A549 (cell line): ENCODE results near the gene TRIAP1. TPM values are rescaled to one million over a fixed set of nuclear protein-coding genes. Genes with fewer than 3 reads are reported as not detected.

ENCODE experiments used
- ATAC-seq, 2 experiments: fragments of 200-7000 bp in 1 of 2; fragments of >200 bp in 1 of 2; cut with Nextera tagmentation in 1 of 2; cut with Tn5 transposase in 1 of 2; 3 replicates each; pipeline versions ENCODE4 v1.8.0 to v1.9.1; 2018 to 2020; ENCODE audit warnings: mild to moderate bottlenecking in 1 of 2, moderate library complexity in 1 of 2
- CTCF ChIA-PET: fragments of 300-600 bp; sonication (Branson Sonifier 250); formaldehyde crosslinking; extraction: SDS; loops from one replicate; lab custom pipeline; 2021; ENCODE audit warnings: antibody characterized with exemption, inconsistent platforms; lab: Yijun Ruan, JAX
- POLR2A ChIA-PET: fragments of 350-600 bp; formaldehyde crosslinking; extraction: SDS; loops from one replicate; lab custom pipeline; 2021; ENCODE audit warnings: antibody characterized with exemption, inconsistent platforms; lab: Yijun Ruan, JAX
- DNase-seq, 2 experiments: peaks; one replicate each; pipeline versions ENCODE4 v3.0.0 to v3.0.0-alpha.2; 2011 to 2016; ENCODE audit warnings: low read depth in 1 of 2, low spot score in 1 of 2
- FAIRE-seq: peaks from 2 replicates; lab custom pipeline; 2011; peaks lifted over from hg19 to GRCh38; lab: Jason Lieb, UNC
- H3K27ac ChIP-seq, 2 experiments: fragments of >200 bp; sonication (Bioruptor Twin); formaldehyde crosslinking; 3 replicates each; pipeline ENCODE4 v1.5.1; 2016 to 2017
- H3K4me1 ChIP-seq: fragments of >200 bp; sonication (Bioruptor Twin); formaldehyde crosslinking; 3 replicates; pipeline ENCODE4 v1.6.1; 2016
- H3K4me2 ChIP-seq: fragments of >200 bp; sonication (Bioruptor Twin); formaldehyde crosslinking; 3 replicates; pipeline ENCODE4 v1.6.1; 2016
- H3K4me3 ChIP-seq: fragments of >200 bp; sonication (Bioruptor Twin); formaldehyde crosslinking; 3 replicates; pipeline ENCODE4 v1.5.1; 2016
- H3K9me3 ChIP-seq: fragments of >200 bp; sonication (Bioruptor Twin); formaldehyde crosslinking; 3 replicates; pipeline ENCODE4 v1.6.1; 2016
- CHD2 ChIP-seq: fragments of 150-350 bp; IDR thresholded peaks from 2 replicates; pipeline ENCODE4 v1.6.1; 2014; ENCODE audit warnings: low read length; ENCODE audit not compliant: partially characterized antibody
- CHD4 ChIP-seq: fragments of 200-600 bp; sonication (generic); IDR thresholded peaks from 2 replicates; pipeline ENCODE4 v1.6.1; 2016; ENCODE audit warnings: antibody characterized with exemption, mild to moderate bottlenecking, borderline replicate concordance
- CTCF ChIP-seq: fragments of >200 bp; sonication (Bioruptor Twin); formaldehyde crosslinking; IDR thresholded peaks from 3 replicates; pipeline ENCODE4 v1.5.1; 2016
- EHMT2 ChIP-seq: fragments of 200-600 bp; sonication (generic); IDR thresholded peaks from 2 replicates; pipeline ENCODE4 v1.6.1; 2016; ENCODE audit warnings: antibody characterized with exemption, low read depth, mild to moderate bottlenecking, moderate library complexity
- FOSB ChIP-seq: fragments of 250-450 bp; sonication (Bioruptor Pico); IDR thresholded peaks from 2 replicates; pipeline ENCODE4 v1.5.0; 2020; ENCODE audit warnings: mild to moderate bottlenecking, moderate library complexity
- GATA3 ChIP-seq: IDR thresholded peaks from 2 replicates; pipeline ENCODE4 v1.6.1; 2012; ENCODE audit warnings: borderline replicate concordance
- HOXB13 ChIP-seq: fragments of 250-450 bp; sonication (Bioruptor Pico); IDR thresholded peaks from 2 replicates; pipeline ENCODE4 v1.5.0; 2020; ENCODE audit warnings: low read depth, mild to moderate bottlenecking, moderate library complexity
- KDM5A ChIP-seq: fragments of 200-600 bp; sonication (generic); IDR thresholded peaks from 2 replicates; pipeline ENCODE4 v1.6.1; 2016; ENCODE audit warnings: antibody characterized with exemption, mild to moderate bottlenecking
- MAFK ChIP-seq: fragments of 450-650 bp; IDR thresholded peaks from 2 replicates; pipeline ENCODE4 v1.6.1; 2014; ENCODE audit not compliant: partially characterized antibody
- NR3C1 ChIP-seq: fragments of >200 bp; sonication (Bioruptor Twin); formaldehyde crosslinking; IDR thresholded peaks from 3 replicates; pipeline ENCODE4 v1.6.1; 2017
- PHF8 ChIP-seq: fragments of 200-600 bp; sonication (generic); IDR thresholded peaks from 2 replicates; pipeline ENCODE4 v1.6.1; 2016; ENCODE audit warnings: low read depth, mild to moderate bottlenecking, antibody characterized with exemption, moderate library complexity, borderline replicate concordance
- SREBF2 ChIP-seq: fragments of 450-650 bp; IDR thresholded peaks from 2 replicates; pipeline ENCODE4 v1.6.1; 2014; ENCODE audit warnings: mild to moderate bottlenecking, moderate library complexity
- USF2 ChIP-seq: fragments of 450-650 bp; IDR thresholded peaks from 2 replicates; pipeline ENCODE4 v1.6.1; 2014; ENCODE audit warnings: antibody characterized with exemption
- ZFP36 ChIP-seq: fragments of 450-650 bp; IDR thresholded peaks from 2 replicates; pipeline ENCODE4 v1.6.1; 2014; ENCODE audit warnings: borderline replicate concordance; ENCODE audit not compliant: partially characterized antibody
- ZNF302 ChIP-seq: fragments of 250-450 bp; sonication (Bioruptor Pico); IDR thresholded peaks from 2 replicates; pipeline ENCODE4 v1.9.0; 2021; ENCODE audit warnings: inconsistent platforms, mild to moderate bottlenecking, moderate library complexity
- ZSCAN20 ChIP-seq: fragments of 250-450 bp; sonication (Bioruptor Pico); IDR thresholded peaks from 2 replicates; pipeline ENCODE4 v1.8.0; 2022; ENCODE audit warnings: mild to moderate bottlenecking, moderate library complexity
- WGBS: methylation state at CpG from one replicate; pipeline ENCODE4 v1.1.6; 2017; ENCODE audit errors: missing lambda C conversion rate; 5-methylcytosine and 5-hydroxymethylcytosine counted together
- polyA plus RNA-seq, 4 experiments: library from polyadenylated mRNA; depleted of rRNA in 3 of 4; stranded (reverse); fragments of >200 nt; fragmentation: RNase III in 1 of 4; extraction: RNeasy Plus Mini Kit Qiagen cat#74134 plus additional on column Dnase treatment in 1 of 4; gene quantifications; 2 replicates in 3 of 4; 3 replicates in 1 of 4; pipeline ENCODE4 v1.2.3, GENCODE V29; 2011 to 2017
- TF ChIP-seq, protein P1 (sequence below): fragments of 250-450 bp; sonication (Bioruptor Pico); IDR thresholded peaks from 2 replicates; pipeline ENCODE4 v1.5.0; 2021; ENCODE audit warnings: mild to moderate bottlenecking, moderate library complexity, borderline replicate concordance
- TF ChIP-seq, protein P2 (sequence below): IDR thresholded peaks from 2 replicates; pipeline ENCODE4 v1.6.1; 2012; ENCODE audit warnings: low read depth, borderline replicate concordance

The TRIAP1 gene
- polyA plus RNA-seq, 2 of the 4 experiments (the other 2 are of a cell fraction): 70.9 to 114 TPM

- ChIA-PET POLR2A (no interaction called here), CTCF (no interaction called here)
- Histone ChIP-seq H3K9me3 (no peaks in the 10 kb centered on the region), H3K4me2 (no peak overlapping the region), H3K27ac (no peak overlapping the region), H3K4me3 (no peak overlapping the region), H3K4me1 (no peaks in the 10 kb centered on the region)
- no peak for FAIRE-seq
- no peak for TF ChIP-seq MAFK
- TF ChIP-seq EHMT2: no peak
- no peak for TF ChIP-seq PHF8
- TF ChIP-seq ZNF302 (CRISPR knock-in tag): no peak
- TF ChIP-seq FOSB (CRISPR knock-in tag): no peak
- no peak for TF ChIP-seq CHD4
- no peak for TF ChIP-seq CHD2
- ATAC-seq: no peak
- WGBS: 88% methylated on average over 3 of the region's 3 CpGs
- no peak for DNase-seq
Measured at GRCh38 chr12:120406069-120406468, 40.1 kb downstream of the TRIAP1 start.

- no peak overlapping the region for H3K4me2 ChIP-seq
- FAIRE-seq (no peak), DNase-seq (peak in 1 of 2 experiments; percentile 36), ATAC-seq (peak; percentile 26 to 55; a peak in 3 of 6 replicates)
- H3K27ac ChIP-seq: no peak overlapping the region
- 35% methylated on average over 1 of the region's 1 CpG for WGBS
- no peak overlapping the region for H3K4me3 ChIP-seq
- CTCF ChIA-PET: interaction anchor here (1.0 to 2.6 kb wide), 5 partner anchors 11 to 49 kb away, joined by 3 to 11 read pairs (median 3); no protein-coding TSS in a partner anchor
- H3K9me3 ChIP-seq: no peaks in the 10 kb centered on the region
- POLR2A ChIA-PET: no interaction called here
- TF ChIP-seq CTCF (no peak), USF2 (peak; percentile 43; the same call in 1 of the 2 replicates)
- H3K4me1 ChIP-seq: no peaks in the 10 kb centered on the region
Measured at GRCh38 chr12:120404271-120404670, 41.9 kb downstream of the TRIAP1 start.

GRCh38 chr12:120403869-120404268 lies 42.3 kb downstream of the TRIAP1 start:
- H3K4me2 ChIP-seq: no peak overlapping the region
- 65% methylated on average over 3 of the region's 3 CpGs for WGBS
- H3K27ac ChIP-seq: no peak overlapping the region
- CTCF ChIA-PET: interaction anchor here (1.0 to 2.6 kb wide), 5 partner anchors 10 to 48 kb away, joined by 3 to 11 read pairs (median 3); no protein-coding TSS in a partner anchor
- H3K4me3 ChIP-seq: no peak overlapping the region
- ATAC-seq (no peak), DNase-seq (no peak)
- no peaks in the 10 kb centered on the region for H3K9me3 ChIP-seq
- no peaks in the 10 kb centered on the region for H3K4me1 ChIP-seq
- TF ChIP-seq HOXB13 (CRISPR knock-in tag) (no peak), NR3C1 (no peak), SREBF2 (no peak), ZSCAN20 (no peak), USF2 (no peak), KDM5A (no peak), GATA3 (no peak), ZFP36 (no peak)
- TF ChIP-seq, protein P1, sequence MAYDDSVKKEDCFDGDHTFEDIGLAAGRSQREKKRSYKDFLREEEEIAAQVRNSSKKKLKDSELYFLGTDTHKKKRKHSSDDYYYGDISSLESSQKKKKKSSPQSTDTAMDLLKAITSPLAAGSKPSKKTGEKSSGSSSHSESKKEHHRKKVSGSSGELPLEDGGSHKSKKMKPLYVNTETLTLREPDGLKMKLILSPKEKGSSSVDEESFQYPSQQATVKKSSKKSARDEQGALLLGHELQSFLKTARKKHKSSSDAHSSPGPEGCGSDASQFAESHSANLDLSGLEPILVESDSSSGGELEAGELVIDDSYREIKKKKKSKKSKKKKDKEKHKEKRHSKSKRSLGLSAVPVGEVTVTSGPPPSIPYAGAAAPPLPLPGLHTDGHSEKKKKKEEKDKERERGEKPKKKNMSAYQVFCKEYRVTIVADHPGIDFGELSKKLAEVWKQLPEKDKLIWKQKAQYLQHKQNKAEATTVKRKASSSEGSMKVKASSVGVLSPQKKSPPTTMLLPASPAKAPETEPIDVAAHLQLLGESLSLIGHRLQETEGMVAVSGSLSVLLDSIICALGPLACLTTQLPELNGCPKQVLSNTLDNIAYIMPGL (CRISPR knock-in tag): no peak
- TF ChIP-seq, protein P2, sequence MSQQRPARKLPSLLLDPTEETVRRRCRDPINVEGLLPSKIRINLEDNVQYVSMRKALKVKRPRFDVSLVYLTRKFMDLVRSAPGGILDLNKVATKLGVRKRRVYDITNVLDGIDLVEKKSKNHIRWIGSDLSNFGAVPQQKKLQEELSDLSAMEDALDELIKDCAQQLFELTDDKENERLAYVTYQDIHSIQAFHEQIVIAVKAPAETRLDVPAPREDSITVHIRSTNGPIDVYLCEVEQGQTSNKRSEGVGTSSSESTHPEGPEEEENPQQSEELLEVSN: no peak
- TF ChIP-seq, all 56 proteins: peak for 0
- POLR2A ChIA-PET: no interaction called here
- no peak for FAIRE-seq
